HEK293T (cell line): ENCODE data around the gene SLC12A8.
A peak's percentile ranks its signal among the peaks of the same experiment; 100 is the strongest.

ENCODE experiments used
- CTCF ChIA-PET: fragments of 350-600 bp; formaldehyde crosslinking; extraction: SDS; loops from one replicate; lab custom pipeline; 2021; ENCODE audit warnings: antibody characterized with exemption, inconsistent platforms; lab: Yijun Ruan, JAX
- POLR2A ChIA-PET: fragments of 350-600 bp; formaldehyde crosslinking; extraction: SDS; loops from one replicate; lab custom pipeline; 2020; ENCODE audit warnings: antibody characterized with exemption, inconsistent platforms; lab: Yijun Ruan, JAX
- DNase-seq: peaks from one replicate; pipeline ENCODE4 v3.0.0; 2012; ENCODE audit warnings: mixed read lengths; ENCODE audit errors: extremely low spot score
- ARNT ChIP-seq: fragments of 450-650 bp; IDR thresholded peaks from 2 replicates; pipeline ENCODE4 v1.6.1; 2017; ENCODE audit warnings: mild to moderate bottlenecking
- BHLHE40 ChIP-seq: fragments of 450-650 bp; IDR thresholded peaks from 2 replicates; pipeline ENCODE4 v1.6.1; 2016; ENCODE audit warnings: mild to moderate bottlenecking, moderate library complexity, borderline replicate concordance
- CTBP1 ChIP-seq: fragments of 450-650 bp; IDR thresholded peaks from 2 replicates; pipeline ENCODE4 v1.6.1; 2016; ENCODE audit warnings: borderline replicate concordance
- ELF4 ChIP-seq: fragments of 450-650 bp; IDR thresholded peaks from 2 replicates; pipeline ENCODE4 v1.6.1; 2017; ENCODE audit warnings: antibody characterized with exemption
- FOXA1 ChIP-seq: fragments of 450-650 bp; IDR thresholded peaks from 2 replicates; pipeline ENCODE4 v1.6.1; 2016; ENCODE audit warnings: mild to moderate bottlenecking
- FOXK2 ChIP-seq: fragments of 450-650 bp; IDR thresholded peaks from 2 replicates; pipeline ENCODE4 v1.6.1; 2016; ENCODE audit warnings: mild to moderate bottlenecking
- FOXM1 ChIP-seq: fragments of 450-650 bp; IDR thresholded peaks from 2 replicates; pipeline ENCODE4 v1.6.1; 2017; ENCODE audit warnings: mild to moderate bottlenecking, borderline replicate concordance
- HDGF ChIP-seq: fragments of 450-650 bp; IDR thresholded peaks from 2 replicates; pipeline ENCODE4 v1.6.1; 2017; ENCODE audit warnings: antibody characterized with exemption, borderline replicate concordance
- L3MBTL2 ChIP-seq: fragments of 450-650 bp; conservative IDR thresholded peaks from 2 replicates; pipeline ENCODE4 v1.6.1; 2016; ENCODE audit warnings: mild to moderate bottlenecking
- LEF1 ChIP-seq: fragments of 450-650 bp; IDR thresholded peaks from 2 replicates; pipeline ENCODE4 v1.6.1; 2017; ENCODE audit warnings: mild to moderate bottlenecking, borderline replicate concordance
- NFRKB ChIP-seq: fragments of 450-650 bp; IDR thresholded peaks from 2 replicates; pipeline ENCODE4 v1.6.1; 2016; ENCODE audit warnings: mild to moderate bottlenecking, moderate library complexity
- PKNOX1 ChIP-seq: fragments of 450-650 bp; IDR thresholded peaks from 2 replicates; pipeline ENCODE4 v1.6.1; 2016
- SP1 ChIP-seq: fragments of 450-650 bp; IDR thresholded peaks from 2 replicates; pipeline ENCODE4 v1.6.1; 2017
- SUZ12 ChIP-seq: fragments of 450-650 bp; IDR thresholded peaks from 2 replicates; pipeline ENCODE4 v1.6.1; 2016; ENCODE audit warnings: mild to moderate bottlenecking
- TARDBP ChIP-seq: fragments of 450-650 bp; IDR thresholded peaks from 2 replicates; pipeline ENCODE4 v1.6.1; 2016
- ZNF384 ChIP-seq: fragments of 450-650 bp; IDR thresholded peaks from 2 replicates; pipeline ENCODE4 v1.6.1; 2016

Gene SLC12A8

GRCh38 chr3:125212509-125213363 lies at the start of gene SLC12A8:
Gene SLC12A8 (minus strand): TSS chr3:125212748. CDS start chr3:125211349, 1,399 bp downstream.
- CTCF ChIA-PET = no interaction called here
- no peak for DNase-seq
- POLR2A ChIA-PET = no interaction called here
- TF ChIP-seq BHLHE40 (no peak), HDGF (no peak), ELF4 (no peak), SP1 (no peak), L3MBTL2 (no peak), LEF1 (no peak), ARNT (no peak), TARDBP (no peak), PKNOX1 (no peak), FOXM1 (no peak), FOXK2 (no peak), CTBP1 (no peak), ZNF384 (no peak), FOXA1 (no peak), SUZ12 (no peak), NFRKB (no peak)

- TF ChIP-seq SUZ12 = no peak
- no peak for TF ChIP-seq ELF4
- TF ChIP-seq CTBP1 = no peak
- no peak for TF ChIP-seq HDGF
- TF ChIP-seq ZNF384 = no peak
- no peak for TF ChIP-seq LEF1
- TF ChIP-seq SP1 = no peak
- no peak for TF ChIP-seq L3MBTL2
- TF ChIP-seq NFRKB = no peak
- TF ChIP-seq TARDBP = no peak
- TF ChIP-seq FOXM1 = no peak
- TF ChIP-seq FOXK2 = no peak
- no peak for DNase-seq
- CTCF ChIA-PET = no interaction called here
- POLR2A ChIA-PET = no interaction called here
Observed at GRCh38 chr3:125262161-125262560, 49.6 kb upstream of the SLC12A8 start.

GRCh38 chr3:125261031-125261430 lies 48.5 kb upstream of the SLC12A8 start:
- ChIA-PET POLR2A (no interaction called here), CTCF (no interaction called here)
- TF ChIP-seq ZNF384 (no peak), FOXA1 (no peak), ELF4 (no peak), FOXM1 (no peak), NFRKB (no peak), ARNT (no peak), SP1 (no peak), L3MBTL2 (no peak), SUZ12 (no peak), HDGF (no peak), CTBP1 (no peak), BHLHE40 (no peak), PKNOX1 (no peak), TARDBP (no peak), FOXK2 (no peak)
- no peak for DNase-seq

- DNase-seq = no peak
- TF ChIP-seq PKNOX1 = peak; percentile 50
- TF ChIP-seq L3MBTL2 = no peak
- ChIA-PET POLR2A (no interaction called here), CTCF (no interaction called here)
Observed at GRCh38 chr3:125260158-125260557, 47.6 kb upstream of the SLC12A8 start.

GRCh38 chr3:125257536-125257935 lies 45.0 kb upstream of the SLC12A8 start:
- no peak for DNase-seq
- ChIA-PET CTCF (no interaction called here), POLR2A (no interaction called here)
- TF ChIP-seq TARDBP (no peak), ELF4 (no peak), LEF1 (no peak), BHLHE40 (no peak)

- CTCF ChIA-PET = no interaction called here
- POLR2A ChIA-PET = no interaction called here
- TF ChIP-seq ARNT (no peak), NFRKB (no peak), FOXK2 (no peak), CTBP1 (no peak), TARDBP (no peak), HDGF (no peak), FOXA1 (no peak), L3MBTL2 (no peak), SUZ12 (no peak), SP1 (no peak), BHLHE40 (no peak), FOXM1 (no peak), ZNF384 (no peak), PKNOX1 (no peak), LEF1 (no peak), ELF4 (no peak)
- DNase-seq = no peak
Observed at GRCh38 chr3:125256675-125257074, 44.1 kb upstream of the SLC12A8 start.
